Neural progenitor cell (in vitro differentiated cells): Measurements from ENCODE around the gene MFRP. TPM values are rescaled to one million over a fixed set of nuclear protein-coding genes. Genes with fewer than 3 reads are reported as not detected.

Experiments
- DNase-seq: peaks from one replicate; pipeline ENCODE4 v3.0.0-alpha.2; 2016; ENCODE audit warnings: low spot score
- H2AFZ ChIP-seq: fragments of 200-600 bp; sonication (generic); replicated peaks from 2 replicates; pipeline ENCODE4 v1.6.1; 2016; ENCODE audit warnings: antibody characterized with exemption
- H3F3A ChIP-seq: fragments of 200-600 bp; sonication (generic); 2 replicates; pipeline ENCODE4 v1.6.1; 2016; ENCODE audit warnings: antibody characterized with exemption, low read depth
- H3K27ac ChIP-seq: fragments of 200-600 bp; sonication (generic); 2 replicates; pipeline ENCODE4 v1.5.1; 2016; ENCODE audit warnings: mild to moderate bottlenecking
- H3K27me3 ChIP-seq: fragments of 200-600 bp; sonication (generic); 2 replicates; pipeline ENCODE4 v1.6.1; 2016; ENCODE audit warnings: mild to moderate bottlenecking, moderate library complexity
- H3K36me3 ChIP-seq: fragments of 200-600 bp; sonication (generic); 2 replicates; pipeline ENCODE4 v1.5.1; 2016
- H3K4me1 ChIP-seq: fragments of 200-600 bp; sonication (generic); 2 replicates; pipeline ENCODE4 v1.6.1; 2016; ENCODE audit warnings: mixed run types
- H3K4me2 ChIP-seq: fragments of 200-600 bp; sonication (generic); 2 replicates; pipeline ENCODE4 v1.6.1; 2016
- H3K4me3 ChIP-seq: fragments of 200-600 bp; sonication (generic); 2 replicates; pipeline ENCODE4 v1.5.1; 2016
- H3K79me2 ChIP-seq: fragments of 200-600 bp; sonication (generic); 2 replicates; pipeline ENCODE4 v1.6.1; 2016; ENCODE audit warnings: low read depth
- H3K9ac ChIP-seq: fragments of 200-600 bp; sonication (generic); 2 replicates; pipeline ENCODE4 v1.6.1; 2016
- H3K9me3 ChIP-seq: fragments of 200-600 bp; sonication (generic); 2 replicates; pipeline ENCODE4 v1.5.1; 2016; ENCODE audit warnings: low read depth
- H4K20me1 ChIP-seq: fragments of 200-600 bp; sonication (generic); 2 replicates; pipeline ENCODE4 v1.6.1; 2016; ENCODE audit warnings: low read depth
- H3K27ac Mint-ChIP-seq: 3 replicates; pipeline ENCODE4 v1.8.0; 2021; ENCODE audit warnings: mixed read lengths
- H3K27me3 Mint-ChIP-seq: 2 replicates; pipeline ENCODE4 v1.8.0; 2022; ENCODE audit warnings: low read depth, mild to moderate bottlenecking, inconsistent platforms, moderate library complexity, mixed read lengths; ENCODE audit not compliant: insufficient read depth
- H3K36me3 Mint-ChIP-seq: 3 replicates; pipeline ENCODE4 v1.8.0; 2021; ENCODE audit warnings: mixed read lengths
- H3K4me1 Mint-ChIP-seq: 3 replicates; pipeline ENCODE4 v1.8.0; 2021; ENCODE audit warnings: mixed read lengths
- H3K4me3 Mint-ChIP-seq: 3 replicates; pipeline ENCODE4 v1.8.0; 2021; ENCODE audit warnings: mild to moderate bottlenecking, moderate library complexity, mixed read lengths
- H3K9me3 Mint-ChIP-seq: 3 replicates; pipeline ENCODE4 v1.8.0; 2020; ENCODE audit warnings: mixed read lengths
- CTCF ChIP-seq: fragments of 200-600 bp; sonication (generic); IDR thresholded peaks from 2 replicates; pipeline ENCODE4 v1.5.1; 2017; ENCODE audit warnings: antibody characterized with exemption, mild to moderate bottlenecking
- EZH2 ChIP-seq: fragments of 200-600 bp; sonication (generic); IDR thresholded peaks from 2 replicates; pipeline ENCODE4 v1.6.1; 2017; ENCODE audit warnings: antibody characterized with exemption, mild to moderate bottlenecking, moderate library complexity
- EZH2phosphoT487 ChIP-seq: fragments of 200-600 bp; sonication (generic); IDR thresholded peaks from 2 replicates; pipeline ENCODE4 v1.6.1; 2017; ENCODE audit warnings: antibody characterized with exemption
- total RNA-seq: library from RNA; depleted of rRNA; stranded (reverse); fragments of >200 nt; gene quantifications from 2 replicates; pipeline ENCODE4 v1.2.3, GENCODE V29; 2015; ENCODE audit warnings: low replicate concordance

The MFRP gene
- total RNA-seq, 1 donor from 2014 or later: not detected

- Histone ChIP-seq H3F3A (peaks cover 42% of the 10 kb centered on the region), H2AFZ (peak overlapping the region; percentile 27), H3K9me3 (no peaks in the 10 kb centered on the region), H3K27ac (no peak overlapping the region), H3K4me1 (peaks cover 59% of the 10 kb centered on the region), H3K36me3 (no peaks in the 10 kb centered on the region), H3K4me3 (peak overlapping the region; percentile 74), H3K9ac (no peak overlapping the region), H3K4me2 (peak overlapping the region; percentile 89), H3K27me3 (peaks cover 35% of the 10 kb centered on the region), H3K79me2 (no peaks in the 10 kb centered on the region), H4K20me1 (peaks cover 6% of the 10 kb centered on the region)
- Mint-ChIP-seq H3K36me3 (no peaks in the 10 kb centered on the region), H3K4me1 (peaks cover 39% of the 10 kb centered on the region), H3K4me3 (peak overlapping the region; percentile 64), H3K27ac (no peak overlapping the region), H3K27me3 (peaks cover 15% of the 10 kb centered on the region), H3K9me3 (no peaks in the 10 kb centered on the region)
- TF ChIP-seq CTCF: no peak
- no peak for TF ChIP-seq EZH2
- TF ChIP-seq EZH2phosphoT487: no peak
- no peak for DNase-seq
These were observed 28.8 kb downstream of the MFRP start for GRCh38 chr11:119317592-119318239.

GRCh38 chr11:119316729-119317591 is 29.5 kb downstream of the MFRP start, which contains the start of gene MCAM:
TSS of gene MCAM (minus strand) at chr11:119317130. CDS start at chr11:119317101, 29 bp downstream.
- H3K9me3 ChIP-seq: no peaks in the 10 kb centered on the region
- DNase-seq: peak; percentile 81
- H2AFZ ChIP-seq: peak within 1 kb of the TSS; percentile 94
- H3K27me3 ChIP-seq: peaks cover 35% of the 10 kb centered on the region
- TF ChIP-seq EZH2phosphoT487 (peak; percentile 26), CTCF (no peak), EZH2 (peak; percentile 56)
- H4K20me1 ChIP-seq: peaks cover 6% of the 10 kb centered on the region
- Mint-ChIP-seq H3K36me3 (no peaks in the 10 kb centered on the region), H3K4me3 (peak within 1 kb of the TSS; percentile 79), H3K27me3 (peaks cover 13% of the 10 kb centered on the region), H3K4me1 (peaks cover 36% of the 10 kb centered on the region), H3K9me3 (no peaks in the 10 kb centered on the region), H3K27ac (no peak within 1 kb of the TSS)
- no peaks in the 10 kb centered on the region for H3K36me3 ChIP-seq
- H3K9ac ChIP-seq: no peak within 1 kb of the TSS
- H3F3A ChIP-seq: peaks cover 35% of the 10 kb centered on the region
- H3K4me2 ChIP-seq: peak within 1 kb of the TSS; percentile 89
- H3K27ac ChIP-seq: no peak within 1 kb of the TSS
- peaks cover 59% of the 10 kb centered on the region for H3K4me1 ChIP-seq
- no peaks in the 10 kb centered on the region for H3K79me2 ChIP-seq
- peak within 1 kb of the TSS; percentile 74 for H3K4me3 ChIP-seq

- Histone ChIP-seq H3K4me1 (peaks cover 55% of the 10 kb centered on the region), H3K36me3 (no peaks in the 10 kb centered on the region), H3K79me2 (no peaks in the 10 kb centered on the region), H3K4me3 (peak overlapping the region; percentile 74), H3K27me3 (peaks cover 35% of the 10 kb centered on the region), H4K20me1 (peaks cover 6% of the 10 kb centered on the region), H3K9ac (no peak overlapping the region), H3K27ac (no peak overlapping the region), H2AFZ (peak overlapping the region; percentile 94), H3F3A (peaks cover 35% of the 10 kb centered on the region), H3K4me2 (peak overlapping the region; percentile 89), H3K9me3 (no peaks in the 10 kb centered on the region)
- DNase-seq: peak; percentile 34
- H3K4me3 Mint-ChIP-seq: peak overlapping the region; percentile 79
- H3K9me3 Mint-ChIP-seq: no peaks in the 10 kb centered on the region
- TF ChIP-seq EZH2phosphoT487 (peak; percentile 79), EZH2 (peak; percentile 89), CTCF (no peak)
- H3K36me3 Mint-ChIP-seq: no peaks in the 10 kb centered on the region
- peaks cover 30% of the 10 kb centered on the region for H3K4me1 Mint-ChIP-seq
- no peak overlapping the region for H3K27ac Mint-ChIP-seq
- H3K27me3 Mint-ChIP-seq: peaks cover 13% of the 10 kb centered on the region
These were observed 30.3 kb downstream of the MFRP start for GRCh38 chr11:119316016-119316728.
